Measurements from ENCODE around the gene GJD3. TPM values are rescaled to one million over a fixed set of nuclear protein-coding genes. Genes with fewer than 3 reads are reported as not detected.

Gene GJD3
- total RNA-seq, 4 donors from 2014 or later, result 2.5 TPM; not detected in 3

DNA sequence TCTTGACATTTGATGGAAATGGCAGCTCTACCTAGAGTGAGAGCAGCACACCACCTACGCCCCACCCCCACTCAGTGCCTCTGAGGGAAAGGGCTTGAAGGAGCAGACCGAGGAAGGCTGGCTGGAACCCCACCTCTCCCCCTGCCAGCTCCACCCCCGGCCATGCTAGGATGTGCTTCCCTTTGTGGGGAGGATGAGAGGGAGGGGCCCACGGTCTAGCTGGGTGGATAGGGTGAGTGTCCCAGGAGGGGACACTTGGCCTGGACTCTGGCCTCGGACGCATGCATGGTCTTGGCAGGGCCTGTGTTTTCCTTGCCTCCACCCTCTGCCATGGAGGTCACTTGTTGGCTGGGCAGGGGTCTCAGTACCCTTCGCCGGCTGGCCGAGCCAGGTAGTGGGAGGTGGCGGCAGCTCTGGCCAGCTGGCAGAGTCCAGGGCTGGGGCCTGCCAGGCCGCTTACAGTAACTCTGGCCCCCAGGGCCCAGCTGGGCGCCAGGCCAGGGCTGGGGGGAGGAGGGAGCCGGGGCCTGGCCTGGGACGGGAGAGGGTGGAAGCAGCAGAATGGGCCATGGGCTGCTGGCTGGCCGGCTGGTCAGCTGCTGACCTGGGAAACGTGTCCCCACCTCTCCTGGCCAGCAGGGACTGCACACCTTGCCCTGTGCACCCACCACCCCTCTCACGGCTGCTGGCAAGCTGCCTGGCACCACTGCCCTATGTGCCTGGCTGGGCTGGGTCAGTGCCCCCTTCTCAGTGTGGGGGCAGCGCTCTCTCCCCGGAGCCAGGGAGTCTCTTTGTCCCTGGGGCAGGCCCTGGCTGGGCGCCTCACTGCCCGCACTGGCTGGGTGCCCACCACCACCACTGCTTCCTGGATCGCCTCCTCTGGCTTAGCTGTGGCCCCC is 32.5 kb downstream of the GJD3 start:
- Histone ChIP-seq H3K27ac (peak overlapping the region; percentile 42 to 97 (median 84)), H3K27me3 (no peaks in the 10 kb centered on the region), H3K4me1 (peaks cover 29 to 100% (median 97%) of the 10 kb centered on the region in 3 donors), H3K36me3 (peaks cover 0 to 6% of the 10 kb centered on the region in 2 donors), H3K4me3 (peak overlapping the region in 1 of 2 donors; percentile 30), H3K9me3 (no peaks in the 10 kb centered on the region)
- WGBS, 2 donors (ENCODE audit: low coverage in 1 of 2), result 0% methylated on average over 3 of the region's 22 CpGs; no CpG with 5 or more reads in 1 of the 2 donors
- peak; percentile 99 for TF ChIP-seq POLR2AphosphoS5 (IDR thresholded peaks at IDR 0.05)
- no peak for TF ChIP-seq EP300 (IDR thresholded peaks at IDR 0.05)
- TF ChIP-seq, protein P1, sequence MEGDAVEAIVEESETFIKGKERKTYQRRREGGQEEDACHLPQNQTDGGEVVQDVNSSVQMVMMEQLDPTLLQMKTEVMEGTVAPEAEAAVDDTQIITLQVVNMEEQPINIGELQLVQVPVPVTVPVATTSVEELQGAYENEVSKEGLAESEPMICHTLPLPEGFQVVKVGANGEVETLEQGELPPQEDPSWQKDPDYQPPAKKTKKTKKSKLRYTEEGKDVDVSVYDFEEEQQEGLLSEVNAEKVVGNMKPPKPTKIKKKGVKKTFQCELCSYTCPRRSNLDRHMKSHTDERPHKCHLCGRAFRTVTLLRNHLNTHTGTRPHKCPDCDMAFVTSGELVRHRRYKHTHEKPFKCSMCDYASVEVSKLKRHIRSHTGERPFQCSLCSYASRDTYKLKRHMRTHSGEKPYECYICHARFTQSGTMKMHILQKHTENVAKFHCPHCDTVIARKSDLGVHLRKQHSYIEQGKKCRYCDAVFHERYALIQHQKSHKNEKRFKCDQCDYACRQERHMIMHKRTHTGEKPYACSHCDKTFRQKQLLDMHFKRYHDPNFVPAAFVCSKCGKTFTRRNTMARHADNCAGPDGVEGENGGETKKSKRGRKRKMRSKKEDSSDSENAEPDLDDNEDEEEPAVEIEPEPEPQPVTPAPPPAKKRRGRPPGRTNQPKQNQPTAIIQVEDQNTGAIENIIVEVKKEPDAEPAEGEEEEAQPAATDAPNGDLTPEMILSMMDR (IDR thresholded peaks at IDR 0.05), result peak in 2 of 4 experiments; percentile 17
- peak; percentile 91 for ATAC-seq

DNA sequence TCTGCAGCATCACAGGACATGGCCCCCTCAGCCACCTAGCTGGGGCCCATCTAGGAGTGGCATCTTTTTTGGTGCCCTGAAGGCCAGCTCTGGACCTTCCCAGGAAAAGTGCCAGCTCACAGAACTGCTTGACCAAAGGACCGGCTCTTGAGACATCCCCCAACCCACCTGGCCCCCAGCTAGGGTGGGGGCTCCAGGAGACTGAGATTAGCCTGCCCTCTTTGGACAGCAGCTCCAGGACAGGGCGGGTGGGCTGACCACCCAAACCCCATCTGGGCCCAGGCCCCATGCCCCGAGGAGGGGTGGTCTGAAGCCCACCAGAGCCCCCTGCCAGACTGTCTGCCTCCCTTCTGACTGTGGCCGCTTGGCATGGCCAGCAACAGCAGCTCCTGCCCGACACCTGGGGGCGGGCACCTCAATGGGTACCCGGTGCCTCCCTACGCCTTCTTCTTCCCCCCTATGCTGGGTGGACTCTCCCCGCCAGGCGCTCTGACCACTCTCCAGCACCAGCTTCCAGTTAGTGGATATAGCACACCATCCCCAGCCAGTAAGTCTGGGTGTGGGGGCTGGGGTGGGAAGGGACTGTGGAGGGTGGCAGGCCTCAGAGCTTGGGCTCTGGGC is 33.6 kb downstream of the GJD3 start:
- Histone ChIP-seq H3K4me3 (no peak overlapping the region), H3K27me3 (no peaks in the 10 kb centered on the region), H3K27ac (peak overlapping the region; percentile 30 to 97 (median 84)), H3K4me1 (peaks cover 29 to 100% (median 99%) of the 10 kb centered on the region in 3 donors), H3K9me3 (no peaks in the 10 kb centered on the region), H3K36me3 (peaks cover 0 to 6% of the 10 kb centered on the region in 2 donors)
- no CpG with 5 or more reads among the region's 10 CpGs for WGBS, 2 donors (ENCODE audit: low coverage in 1 of 2)
- ATAC-seq, result no peak
- TF ChIP-seq POLR2AphosphoS5 (IDR thresholded peaks at IDR 0.05) (no peak), EP300 (IDR thresholded peaks at IDR 0.05) (no peak), POLR2A (IDR thresholded peaks at IDR 0.05) (no peak)
- TF ChIP-seq, protein P1 (IDR thresholded peaks at IDR 0.05), result no peak

DNA sequence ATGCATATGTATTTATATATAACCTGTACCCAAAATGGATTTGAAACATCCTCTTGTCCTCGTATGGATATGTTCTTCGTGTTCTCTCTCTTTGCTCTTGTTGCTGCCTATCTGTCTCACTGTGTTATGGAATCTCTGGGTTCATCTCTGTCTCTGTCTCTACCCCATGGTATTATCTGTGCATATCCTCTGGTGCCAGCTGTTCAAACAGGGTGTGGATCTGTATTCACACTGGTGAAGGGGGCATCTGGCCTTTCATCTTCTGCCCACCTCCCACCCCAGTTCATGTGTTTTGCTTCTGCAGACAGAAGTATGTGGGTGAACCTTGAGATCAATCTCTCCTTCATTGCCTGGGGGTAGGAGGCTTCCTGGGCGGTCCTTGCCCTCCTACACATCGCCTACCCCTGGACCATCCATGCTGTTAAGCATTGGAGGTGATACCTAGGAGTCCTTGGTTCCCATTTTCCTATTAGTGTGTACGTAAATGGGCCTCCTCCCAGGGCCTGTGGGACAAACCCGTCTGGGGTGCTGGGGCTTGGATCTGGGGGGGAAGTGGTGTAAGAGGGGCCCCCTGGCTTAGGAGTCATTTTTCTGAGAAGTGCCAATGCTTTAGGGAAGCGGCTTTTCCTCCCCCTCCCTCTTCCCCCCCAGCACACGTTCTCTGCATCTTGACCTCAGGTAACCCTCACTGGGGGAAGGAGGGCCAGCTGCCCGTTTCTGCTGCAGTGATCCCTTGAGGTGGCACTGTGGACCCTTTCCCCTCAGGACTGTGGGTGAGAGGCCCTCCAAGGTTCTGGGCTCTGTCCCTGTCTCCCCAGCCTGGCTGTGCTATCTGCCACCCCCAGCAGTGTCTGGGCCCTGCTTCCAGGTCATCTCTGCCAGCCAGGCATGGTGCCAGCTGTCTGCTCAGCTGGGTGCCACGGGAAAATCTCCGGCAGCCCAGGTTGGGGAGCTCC is 34.4 kb downstream of the GJD3 start:
- H3K27me3 ChIP-seq, result no peaks in the 10 kb centered on the region
- 31 to 77% methylated on average over 2 to 8 of the region's 11 CpGs for WGBS, 2 donors (ENCODE audit: low coverage in 1 of 2)
- no peak for ATAC-seq
- H3K9me3 ChIP-seq, result no peaks in the 10 kb centered on the region
- H3K4me1 ChIP-seq, result peaks cover 29 to 100% (median 99%) of the 10 kb centered on the region in 3 donors
- H3K4me3 ChIP-seq, result no peak overlapping the region
- H3K27ac ChIP-seq, result peak overlapping the region; percentile 30 to 97 (median 84)
- peaks cover 0 to 6% of the 10 kb centered on the region in 2 donors for H3K36me3 ChIP-seq
- no peak for TF ChIP-seq EP300 (IDR thresholded peaks at IDR 0.05)
- TF ChIP-seq POLR2A (IDR thresholded peaks at IDR 0.05), result no peak
- TF ChIP-seq, protein P1 (IDR thresholded peaks at IDR 0.05), result no peak
- TF ChIP-seq POLR2AphosphoS5 (IDR thresholded peaks at IDR 0.05), result peak; percentile 53

DNA sequence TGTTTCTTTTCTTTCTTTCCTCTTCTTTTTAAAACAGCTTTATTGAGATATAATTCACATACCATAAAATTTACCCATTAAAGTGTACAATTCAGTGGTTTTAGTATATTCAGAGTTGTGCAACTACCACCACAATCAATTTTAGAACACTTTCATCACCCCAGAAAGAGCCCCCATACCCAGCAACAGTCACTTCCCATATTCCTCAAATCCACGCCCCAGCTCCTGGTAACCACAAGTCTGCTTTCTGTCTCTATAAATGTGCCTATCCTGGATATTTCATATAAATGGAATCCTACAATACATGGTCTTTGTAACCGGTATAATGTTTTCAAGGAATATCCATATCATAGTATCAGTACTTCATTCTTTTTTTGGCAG is 36.2 kb downstream of the GJD3 start:
- 66 to 85% methylated on average over 2 of the region's 2 CpGs for WGBS, 2 donors (ENCODE audit: low coverage in 1 of 2)
- H3K4me1 ChIP-seq, result peaks cover 24 to 100% (median 99%) of the 10 kb centered on the region in 3 donors
- no peak for ATAC-seq
- peaks cover 0 to 6% of the 10 kb centered on the region in 2 donors for H3K36me3 ChIP-seq
- H3K27ac ChIP-seq, result peak overlapping the region; percentile 4 to 97 (median 86)
- no peak overlapping the region for H3K4me3 ChIP-seq
- H3K9me3 ChIP-seq, result no peaks in the 10 kb centered on the region
- no peak for TF ChIP-seq POLR2AphosphoS5 (IDR thresholded peaks at IDR 0.05)
- TF ChIP-seq POLR2A (IDR thresholded peaks at IDR 0.05), result no peak
- TF ChIP-seq, protein P1 (IDR thresholded peaks at IDR 0.05), result no peak
- TF ChIP-seq EP300 (IDR thresholded peaks at IDR 0.05), result no peak
- no peaks in the 10 kb centered on the region for H3K27me3 ChIP-seq

Data from gastroesophageal sphincter (tissue), 4 donors.